GM19324 (cell line): Measurements from ENCODE around the gene ESF1.

Experiments used
- ATAC-seq: cut with Tn5 transposase; IDR thresholded peaks from one replicate; pipeline ENCODE4 v1.9.1; 2021; ENCODE audit warnings: mild to moderate bottlenecking, moderate library complexity; ENCODE audit not compliant: unreplicated experiment, low FRiP score

The ESF1 gene

GRCh38 chr20:13784893-13785715, at the start of gene ESF1, which contains the start of gene NDUFAF5:
Gene ESF1 (minus strand): TSS chr20:13784919. CDS start chr20:13783140, 1,779 bp downstream.
Gene NDUFAF5 (plus strand): TSS chr20:13785028. CDS start chr20:13785069, 41 bp downstream.
- ATAC-seq = peak; percentile 97

- no peak for ATAC-seq
Measured at GRCh38 chr20:13831476-13831875, 46.8 kb upstream of the ESF1 start.

GRCh38 chr20:13825465-13825864, 40.7 kb upstream of the ESF1 start:
- no peak for ATAC-seq

DNA sequence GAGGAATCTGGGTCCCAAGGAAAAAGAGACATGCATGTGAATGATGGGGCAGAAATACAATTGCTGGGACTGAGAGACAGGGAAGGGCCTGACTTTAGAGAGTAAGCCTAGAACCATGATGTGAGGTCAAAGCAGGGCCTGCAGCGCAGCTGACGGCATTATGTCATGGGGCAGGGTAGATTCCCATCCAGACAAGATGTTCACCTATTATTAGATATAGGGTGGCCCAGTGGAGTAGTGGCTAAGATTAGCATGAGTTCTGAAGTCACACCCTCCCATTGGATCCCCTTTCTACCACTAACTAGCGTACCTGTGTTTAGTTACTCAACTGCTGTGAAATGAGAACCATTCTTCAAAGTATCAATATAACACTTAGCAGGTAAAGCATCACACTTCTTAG, 39.7 kb upstream of the ESF1 start:
- ATAC-seq = no peak

DNA sequence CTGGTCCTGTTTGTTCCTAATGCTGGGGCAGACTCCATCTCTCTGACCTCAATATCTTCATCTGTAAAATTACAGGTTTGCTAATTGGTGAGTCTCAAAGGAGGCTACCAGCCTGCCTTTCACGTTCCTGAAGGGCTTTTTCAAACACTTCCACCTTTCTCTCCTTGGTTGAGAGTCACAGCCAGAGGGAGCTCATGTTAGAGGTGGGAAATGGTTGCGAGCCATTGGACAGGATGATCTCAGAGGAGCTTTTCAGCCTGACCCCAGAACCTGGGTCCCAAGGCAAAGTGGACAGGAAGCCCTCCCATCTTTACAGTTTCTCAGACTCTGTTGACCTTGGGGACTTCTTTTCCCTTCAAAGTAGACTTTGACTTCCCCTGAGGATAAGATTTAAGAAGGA, 37.7 kb upstream of the ESF1 start:
- no peak for ATAC-seq

DNA sequence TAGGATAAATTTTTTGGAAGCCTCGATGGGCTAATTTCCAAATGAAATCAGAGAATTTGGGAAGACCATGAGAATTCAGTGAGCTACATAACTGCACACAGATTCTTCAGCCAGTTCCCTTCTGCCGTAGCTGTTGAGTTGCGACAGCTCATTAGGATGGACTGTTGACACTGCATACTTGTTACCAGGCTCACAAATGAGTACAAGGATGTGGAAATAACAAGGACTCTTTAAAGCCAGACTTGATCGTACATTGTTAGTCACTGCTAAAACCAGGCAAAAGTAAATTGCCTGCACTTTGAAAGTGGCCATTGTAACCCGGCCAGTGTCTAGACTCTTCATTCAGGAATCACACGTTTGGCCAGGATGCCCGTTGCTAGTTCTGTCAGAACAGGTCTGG, 37.2 kb upstream of the ESF1 start:
- ATAC-seq = no peak

- ATAC-seq = peak; percentile 56
Measured at GRCh38 chr20:13819885-13820645, 35.3 kb upstream of the ESF1 start.

DNA sequence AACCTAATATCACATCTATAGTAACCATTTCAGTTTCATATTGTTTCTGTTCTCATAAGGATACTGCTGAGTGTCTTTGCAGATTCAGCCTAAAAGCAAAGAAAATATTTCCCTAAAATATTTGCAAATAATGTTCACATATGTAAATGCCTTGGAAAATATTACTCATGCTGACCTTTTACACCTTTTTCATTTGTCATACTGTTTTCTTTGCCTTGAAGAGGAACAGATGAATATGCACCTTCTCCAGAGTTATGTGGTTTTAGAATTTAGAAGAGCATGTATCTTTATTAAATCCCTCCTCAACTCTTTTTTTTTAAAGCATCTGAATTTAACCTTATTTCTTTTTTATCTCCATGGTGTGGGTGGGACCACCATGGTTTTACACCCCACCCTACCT, 32.6 kb upstream of the ESF1 start:
- no peak for ATAC-seq

- no peak for ATAC-seq
Measured at GRCh38 chr20:13816757-13817156, 32.0 kb upstream of the ESF1 start.

DNA sequence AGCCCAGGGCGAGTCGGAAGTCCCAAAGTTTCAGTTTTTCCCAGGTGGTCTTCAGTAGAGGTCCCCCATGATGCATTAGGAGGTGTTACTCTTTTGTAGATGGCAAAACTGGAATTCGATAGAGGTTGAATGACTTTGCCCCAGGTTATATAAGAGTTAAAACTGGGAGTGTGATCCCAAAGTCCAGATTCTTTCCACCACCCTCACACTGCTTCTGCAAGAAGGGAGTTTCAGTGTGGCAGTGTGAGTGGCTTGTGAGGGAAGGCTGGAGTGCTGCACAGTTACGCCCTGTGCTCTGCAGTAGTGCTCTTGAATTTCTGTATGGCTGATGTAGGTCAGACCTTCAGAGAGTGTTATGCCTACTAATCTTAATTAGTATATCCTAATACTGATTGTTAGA, 30.0 kb upstream of the ESF1 start:
- no peak for ATAC-seq

- ATAC-seq = no peak
Measured at GRCh38 chr20:13813910-13814309, 29.2 kb upstream of the ESF1 start.

DNA sequence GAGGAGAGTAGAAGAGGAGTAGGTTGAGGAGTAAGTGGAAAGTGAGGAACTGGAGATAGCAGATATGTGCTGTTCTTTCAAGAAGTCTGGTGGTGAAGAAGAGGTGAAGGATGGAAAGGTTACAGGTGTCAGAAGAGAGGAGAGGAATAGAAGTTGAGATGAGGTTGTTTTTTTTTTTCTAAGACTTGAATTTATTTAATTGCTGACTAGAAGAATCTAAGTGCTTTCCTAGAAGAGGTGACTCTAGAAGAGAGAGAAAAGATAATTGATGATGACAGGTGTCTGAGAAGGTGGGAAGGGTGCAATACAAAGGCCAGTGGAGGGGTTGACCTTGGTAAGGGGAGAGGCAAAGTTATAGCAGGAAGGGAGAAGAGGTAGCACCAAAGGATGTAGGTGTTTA, 25.7 kb upstream of the ESF1 start:
- no peak for ATAC-seq

DNA sequence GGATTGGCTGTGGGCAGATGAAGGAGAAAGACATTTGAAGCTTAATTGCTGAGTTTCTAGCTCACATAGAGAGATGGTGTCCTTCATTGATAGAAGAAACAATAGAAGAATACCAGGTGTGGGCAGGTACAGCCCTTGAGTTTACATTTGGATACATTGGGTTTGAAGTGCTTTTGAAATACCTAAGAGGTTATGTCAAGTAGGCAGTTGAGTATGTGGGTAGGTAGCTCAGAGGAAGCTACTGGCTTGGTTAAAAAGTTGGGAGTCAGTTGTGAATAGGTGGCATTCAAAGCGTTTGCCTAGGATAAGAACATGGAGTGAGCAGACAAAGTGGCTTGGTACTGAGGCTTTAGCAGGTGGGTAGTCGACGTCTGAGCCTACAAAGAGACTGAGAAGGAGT, 25.1 kb upstream of the ESF1 start:
- no peak for ATAC-seq

- no peak for ATAC-seq
Measured at GRCh38 chr20:13809373-13809772, 24.7 kb upstream of the ESF1 start.

GRCh38 chr20:13800728-13801134, 16.0 kb upstream of the ESF1 start:
- ATAC-seq = no peak

- no peak for ATAC-seq
Measured at GRCh38 chr20:13799974-13800373, 15.3 kb upstream of the ESF1 start.

GRCh38 chr20:13799040-13799439, 14.3 kb upstream of the ESF1 start:
- ATAC-seq = no peak

DNA sequence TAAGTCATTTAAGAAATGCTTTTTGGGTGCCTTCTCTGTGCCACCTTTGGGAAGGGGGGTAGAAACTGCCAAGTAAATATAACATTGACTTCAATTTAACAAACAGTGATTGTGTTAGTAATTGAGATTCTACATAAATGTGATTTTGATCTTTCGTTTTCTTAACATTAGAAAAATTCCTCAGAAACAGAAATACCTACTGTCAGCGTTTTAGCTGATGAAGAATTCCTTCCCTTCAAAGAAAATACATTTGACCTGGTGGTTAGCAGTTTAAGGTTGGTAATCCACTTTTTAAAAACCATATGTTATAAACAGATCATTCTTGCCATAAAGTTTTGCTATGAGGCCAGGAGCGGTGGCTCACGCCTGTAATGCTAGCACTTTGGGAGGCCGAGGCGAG, 9.9 kb upstream of the ESF1 start:
- ATAC-seq = no peak

- ATAC-seq = no peak
Measured at GRCh38 chr20:13793001-13793400, 8.3 kb upstream of the ESF1 start.

- no peak for ATAC-seq
Measured at GRCh38 chr20:13791540-13792459, 7.1 kb upstream of the ESF1 start.

- no peak for ATAC-seq
Measured at GRCh38 chr20:13790708-13791107, 6.0 kb upstream of the ESF1 start.
